Neural progenitor cell (in vitro differentiated cells): ENCODE results near the gene KIF16B. TPM values are rescaled to one million over a fixed set of nuclear protein-coding genes. Genes with fewer than 3 reads are reported as not detected.

Experiments
- DNase-seq: peaks from one replicate; pipeline ENCODE4 v3.0.0-alpha.2; 2016; ENCODE audit warnings: low spot score
- H2AFZ ChIP-seq: fragments of 200-600 bp; sonication (generic); replicated peaks from 2 replicates; pipeline ENCODE4 v1.6.1; 2016; ENCODE audit warnings: antibody characterized with exemption
- H3F3A ChIP-seq: fragments of 200-600 bp; sonication (generic); 2 replicates; pipeline ENCODE4 v1.6.1; 2016; ENCODE audit warnings: antibody characterized with exemption, low read depth
- H3K27ac ChIP-seq: fragments of 200-600 bp; sonication (generic); 2 replicates; pipeline ENCODE4 v1.5.1; 2016; ENCODE audit warnings: mild to moderate bottlenecking
- H3K27me3 ChIP-seq: fragments of 200-600 bp; sonication (generic); 2 replicates; pipeline ENCODE4 v1.6.1; 2016; ENCODE audit warnings: mild to moderate bottlenecking, moderate library complexity
- H3K36me3 ChIP-seq: fragments of 200-600 bp; sonication (generic); 2 replicates; pipeline ENCODE4 v1.5.1; 2016
- H3K4me1 ChIP-seq: fragments of 200-600 bp; sonication (generic); 2 replicates; pipeline ENCODE4 v1.6.1; 2016; ENCODE audit warnings: mixed run types
- H3K4me2 ChIP-seq: fragments of 200-600 bp; sonication (generic); 2 replicates; pipeline ENCODE4 v1.6.1; 2016
- H3K4me3 ChIP-seq: fragments of 200-600 bp; sonication (generic); 2 replicates; pipeline ENCODE4 v1.5.1; 2016
- H3K79me2 ChIP-seq: fragments of 200-600 bp; sonication (generic); 2 replicates; pipeline ENCODE4 v1.6.1; 2016; ENCODE audit warnings: low read depth
- H3K9ac ChIP-seq: fragments of 200-600 bp; sonication (generic); 2 replicates; pipeline ENCODE4 v1.6.1; 2016
- H3K9me3 ChIP-seq: fragments of 200-600 bp; sonication (generic); 2 replicates; pipeline ENCODE4 v1.5.1; 2016; ENCODE audit warnings: low read depth
- H4K20me1 ChIP-seq: fragments of 200-600 bp; sonication (generic); 2 replicates; pipeline ENCODE4 v1.6.1; 2016; ENCODE audit warnings: low read depth
- H3K27ac Mint-ChIP-seq: 3 replicates; pipeline ENCODE4 v1.8.0; 2021; ENCODE audit warnings: mixed read lengths
- H3K27me3 Mint-ChIP-seq: 2 replicates; pipeline ENCODE4 v1.8.0; 2022; ENCODE audit warnings: low read depth, mild to moderate bottlenecking, inconsistent platforms, moderate library complexity, mixed read lengths; ENCODE audit not compliant: insufficient read depth
- H3K36me3 Mint-ChIP-seq: 3 replicates; pipeline ENCODE4 v1.8.0; 2021; ENCODE audit warnings: mixed read lengths
- H3K4me1 Mint-ChIP-seq: 3 replicates; pipeline ENCODE4 v1.8.0; 2021; ENCODE audit warnings: mixed read lengths
- H3K4me3 Mint-ChIP-seq: 3 replicates; pipeline ENCODE4 v1.8.0; 2021; ENCODE audit warnings: mild to moderate bottlenecking, moderate library complexity, mixed read lengths
- H3K9me3 Mint-ChIP-seq: 3 replicates; pipeline ENCODE4 v1.8.0; 2020; ENCODE audit warnings: mixed read lengths
- EZH2 ChIP-seq: fragments of 200-600 bp; sonication (generic); IDR thresholded peaks from 2 replicates; pipeline ENCODE4 v1.6.1; 2017; ENCODE audit warnings: antibody characterized with exemption, mild to moderate bottlenecking, moderate library complexity
- EZH2phosphoT487 ChIP-seq: fragments of 200-600 bp; sonication (generic); IDR thresholded peaks from 2 replicates; pipeline ENCODE4 v1.6.1; 2017; ENCODE audit warnings: antibody characterized with exemption
- total RNA-seq: library from RNA; depleted of rRNA; stranded (reverse); fragments of >200 nt; gene quantifications from 2 replicates; pipeline ENCODE4 v1.2.3, GENCODE V29; 2015; ENCODE audit warnings: low replicate concordance
- TF ChIP-seq, protein P1 (sequence below): fragments of 200-600 bp; sonication (generic); IDR thresholded peaks from 2 replicates; pipeline ENCODE4 v1.5.1; 2017; ENCODE audit warnings: antibody characterized with exemption, mild to moderate bottlenecking

Gene KIF16B
- total RNA-seq, 1 donor from 2014 or later, result 15.5 TPM

DNA sequence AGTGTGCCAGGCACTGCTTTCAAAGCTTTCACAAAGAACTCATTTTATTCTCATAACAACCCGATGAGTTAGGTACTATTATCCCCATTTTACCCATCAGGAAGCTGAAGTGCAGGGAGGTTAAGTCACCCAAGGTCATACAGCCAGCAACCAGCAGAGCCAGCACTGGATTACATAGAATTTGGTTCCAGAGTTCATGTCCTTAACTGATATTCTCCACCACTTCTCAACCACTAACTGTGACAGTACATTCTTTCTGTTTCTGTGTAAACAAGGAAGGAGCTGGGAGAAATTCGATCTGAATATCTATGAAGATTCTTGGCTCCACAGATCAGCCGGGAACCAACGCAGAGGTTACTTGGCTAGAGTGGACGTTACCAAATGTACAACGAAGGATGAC lies 98.0 kb downstream of the KIF16B start:
- no peaks in the 10 kb centered on the region for H4K20me1 ChIP-seq
- H3K36me3 ChIP-seq, result no peaks in the 10 kb centered on the region
- Mint-ChIP-seq H3K27me3 (peaks cover 2% of the 10 kb centered on the region), H3K27ac (peak overlapping the region; percentile 84), H3K4me1 (peaks cover 9% of the 10 kb centered on the region), H3K9me3 (peaks cover under 1% of the 10 kb centered on the region), H3K36me3 (peaks cover 10% of the 10 kb centered on the region), H3K4me3 (no peak overlapping the region)
- no peaks in the 10 kb centered on the region for H3K27me3 ChIP-seq
- no peak overlapping the region for H3K4me3 ChIP-seq
- no peaks in the 10 kb centered on the region for H3F3A ChIP-seq
- no peak overlapping the region for H3K4me2 ChIP-seq
- DNase-seq, result no peak
- no peaks in the 10 kb centered on the region for H3K4me1 ChIP-seq
- H3K27ac ChIP-seq, result no peak overlapping the region
- H2AFZ ChIP-seq, result no peak overlapping the region
- TF ChIP-seq EZH2 (no peak), EZH2phosphoT487 (no peak)
- TF ChIP-seq, protein P1, sequence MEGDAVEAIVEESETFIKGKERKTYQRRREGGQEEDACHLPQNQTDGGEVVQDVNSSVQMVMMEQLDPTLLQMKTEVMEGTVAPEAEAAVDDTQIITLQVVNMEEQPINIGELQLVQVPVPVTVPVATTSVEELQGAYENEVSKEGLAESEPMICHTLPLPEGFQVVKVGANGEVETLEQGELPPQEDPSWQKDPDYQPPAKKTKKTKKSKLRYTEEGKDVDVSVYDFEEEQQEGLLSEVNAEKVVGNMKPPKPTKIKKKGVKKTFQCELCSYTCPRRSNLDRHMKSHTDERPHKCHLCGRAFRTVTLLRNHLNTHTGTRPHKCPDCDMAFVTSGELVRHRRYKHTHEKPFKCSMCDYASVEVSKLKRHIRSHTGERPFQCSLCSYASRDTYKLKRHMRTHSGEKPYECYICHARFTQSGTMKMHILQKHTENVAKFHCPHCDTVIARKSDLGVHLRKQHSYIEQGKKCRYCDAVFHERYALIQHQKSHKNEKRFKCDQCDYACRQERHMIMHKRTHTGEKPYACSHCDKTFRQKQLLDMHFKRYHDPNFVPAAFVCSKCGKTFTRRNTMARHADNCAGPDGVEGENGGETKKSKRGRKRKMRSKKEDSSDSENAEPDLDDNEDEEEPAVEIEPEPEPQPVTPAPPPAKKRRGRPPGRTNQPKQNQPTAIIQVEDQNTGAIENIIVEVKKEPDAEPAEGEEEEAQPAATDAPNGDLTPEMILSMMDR, result no peak
- H3K79me2 ChIP-seq, result no peaks in the 10 kb centered on the region
- no peak overlapping the region for H3K9ac ChIP-seq
- H3K9me3 ChIP-seq, result no peaks in the 10 kb centered on the region

DNA sequence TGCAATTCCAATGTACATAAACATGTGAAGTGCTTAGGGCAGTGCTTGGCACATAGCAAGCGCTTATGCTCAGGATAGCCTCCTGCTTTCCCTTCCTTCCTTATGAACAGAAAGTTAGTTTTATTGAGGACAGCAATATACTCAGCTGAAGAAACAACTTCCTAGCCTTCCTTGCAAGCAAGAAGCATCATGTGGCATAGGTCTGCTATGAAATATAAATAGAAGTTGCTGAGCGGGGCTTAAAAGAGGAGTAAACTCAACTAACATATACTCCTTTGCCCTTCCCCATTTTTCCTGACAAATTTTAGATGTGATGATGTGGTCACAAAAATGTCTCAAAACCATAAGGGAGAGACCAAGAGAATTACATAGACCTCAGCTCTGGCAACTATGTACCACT lies 98.9 kb downstream of the KIF16B start:
- H3K4me1 ChIP-seq, result no peaks in the 10 kb centered on the region

DNA sequence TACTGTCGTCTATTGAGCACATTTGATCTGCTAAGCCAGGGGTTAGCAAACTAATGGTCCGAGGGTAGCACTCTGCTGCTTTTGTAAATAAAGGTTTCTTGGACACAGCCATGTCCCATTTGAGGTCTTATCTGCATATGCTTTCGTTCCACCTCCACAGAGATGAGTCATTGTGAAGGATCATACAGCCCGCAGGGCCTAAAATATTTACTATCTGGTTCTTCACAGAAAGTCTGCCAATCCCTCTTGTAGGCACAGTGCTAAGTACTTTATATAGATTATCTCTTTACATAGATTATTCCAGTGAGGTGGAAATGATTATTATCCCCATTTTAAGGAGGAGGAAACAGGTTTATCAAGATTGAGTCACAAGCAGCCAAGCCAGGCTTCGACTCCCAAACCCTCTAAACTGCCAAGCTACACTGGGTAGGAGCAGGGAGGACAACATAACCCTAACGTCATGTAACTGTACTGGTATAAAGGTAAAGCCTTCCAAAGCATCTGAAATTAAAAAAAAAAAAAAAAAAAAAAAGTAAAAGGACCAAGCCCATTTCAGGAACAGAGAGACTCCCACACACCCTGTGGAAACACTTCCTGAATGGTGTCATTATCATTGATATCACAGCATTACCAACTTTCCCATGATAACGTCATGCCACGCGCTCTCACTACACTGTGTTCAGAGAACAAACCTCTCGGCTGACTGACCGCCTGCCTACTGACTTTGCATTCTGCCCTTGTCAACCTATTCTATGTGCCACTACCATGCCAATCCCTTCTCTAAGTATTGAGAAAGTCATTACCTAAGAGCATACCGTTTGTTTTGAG lies 101.0 kb downstream of the KIF16B start:
- H3K27me3 Mint-ChIP-seq, result peaks cover 2% of the 10 kb centered on the region
- H3F3A ChIP-seq, result no peaks in the 10 kb centered on the region
- no peak overlapping the region for H2AFZ ChIP-seq
- H3K36me3 Mint-ChIP-seq, result peaks cover 13% of the 10 kb centered on the region
- H4K20me1 ChIP-seq, result no peaks in the 10 kb centered on the region
- no peaks in the 10 kb centered on the region for H3K36me3 ChIP-seq
- H3K9me3 Mint-ChIP-seq, result peaks cover 2% of the 10 kb centered on the region
- TF ChIP-seq EZH2phosphoT487, result no peak
- no peak for TF ChIP-seq EZH2
- TF ChIP-seq, protein P1, result no peak
- no peaks in the 10 kb centered on the region for H3K79me2 ChIP-seq
- H3K4me1 Mint-ChIP-seq, result peaks cover 9% of the 10 kb centered on the region
- no peaks in the 10 kb centered on the region for H3K27me3 ChIP-seq
- no peaks in the 10 kb centered on the region for H3K4me1 ChIP-seq
- no peak overlapping the region for H3K4me3 Mint-ChIP-seq
- no peak for DNase-seq
- no peak overlapping the region for H3K4me3 ChIP-seq
- no peak overlapping the region for H3K4me2 ChIP-seq
- no peak overlapping the region for H3K27ac ChIP-seq
- H3K27ac Mint-ChIP-seq, result no peak overlapping the region
- H3K9me3 ChIP-seq, result no peaks in the 10 kb centered on the region
- no peak overlapping the region for H3K9ac ChIP-seq

More for the DNA sequence above, 98.9 kb downstream of the KIF16B start:
- peaks cover 2% of the 10 kb centered on the region for H3K27me3 Mint-ChIP-seq
- Histone ChIP-seq H3K27me3 (no peaks in the 10 kb centered on the region), H3K9me3 (no peaks in the 10 kb centered on the region), H4K20me1 (no peaks in the 10 kb centered on the region), H3K9ac (no peak overlapping the region), H3K79me2 (no peaks in the 10 kb centered on the region), H3K36me3 (no peaks in the 10 kb centered on the region), H3K4me2 (no peak overlapping the region), H3K4me3 (no peak overlapping the region), H3K27ac (no peak overlapping the region), H2AFZ (no peak overlapping the region), H3F3A (no peaks in the 10 kb centered on the region)
- no peak overlapping the region for H3K4me3 Mint-ChIP-seq
- peaks cover 13% of the 10 kb centered on the region for H3K36me3 Mint-ChIP-seq
- H3K27ac Mint-ChIP-seq, result no peak overlapping the region
- TF ChIP-seq, protein P1, result no peak
- no peak for TF ChIP-seq EZH2
- TF ChIP-seq EZH2phosphoT487, result no peak
- DNase-seq, result no peak
- peaks cover 2% of the 10 kb centered on the region for H3K9me3 Mint-ChIP-seq
- peaks cover 9% of the 10 kb centered on the region for H3K4me1 Mint-ChIP-seq
